NCI-H1436 (cell line): Measurements from ENCODE around the gene CD1B.
"Not testable (repeated sequence)": the region's sequence is repeated elsewhere in the genome, so short reads cannot be mapped to it uniquely, and the experiment has no call there.

Experiments used
- DNase-seq: peaks from one replicate; lab custom pipeline; 2025; lab: John Stamatoyannopoulos, UW

Gene CD1B

DNA sequence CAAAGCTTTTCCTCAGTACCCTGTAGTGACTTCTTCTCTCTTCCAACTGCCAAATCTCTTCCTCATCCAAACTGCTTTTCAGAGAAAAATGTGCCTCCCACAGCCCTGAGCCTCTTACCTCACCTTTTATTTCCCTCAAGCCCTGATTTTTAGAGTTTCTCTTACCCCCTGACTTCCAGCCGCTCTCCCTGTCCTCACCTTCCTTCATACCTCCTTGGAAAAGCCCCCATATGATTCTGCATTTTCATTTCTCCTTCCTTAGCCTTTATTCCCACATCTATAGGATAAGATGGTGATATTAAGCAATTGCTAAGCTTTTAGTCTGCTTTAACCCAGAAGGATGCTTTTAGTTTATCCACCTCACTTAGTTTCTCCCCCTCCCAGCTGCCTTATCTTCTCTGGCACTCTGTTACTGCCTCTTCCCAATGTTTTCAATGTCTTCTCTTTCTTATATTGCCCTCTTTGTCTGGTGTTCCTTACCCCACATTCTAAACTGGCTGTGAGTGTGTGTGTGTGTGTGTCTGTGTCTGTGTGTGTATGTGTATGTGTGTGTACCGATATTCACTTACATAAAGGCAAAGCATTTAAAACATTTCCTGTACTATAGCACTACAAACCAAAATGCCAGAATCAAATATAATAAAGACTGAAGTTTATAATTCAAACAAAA, at the start of gene CD1B:
Gene CD1B (minus strand): TSS at position 51 of the 670 bp plus-strand sequence. CDS start 108 bp downstream, outside the sequence.
- no peak for DNase-seq

DNA sequence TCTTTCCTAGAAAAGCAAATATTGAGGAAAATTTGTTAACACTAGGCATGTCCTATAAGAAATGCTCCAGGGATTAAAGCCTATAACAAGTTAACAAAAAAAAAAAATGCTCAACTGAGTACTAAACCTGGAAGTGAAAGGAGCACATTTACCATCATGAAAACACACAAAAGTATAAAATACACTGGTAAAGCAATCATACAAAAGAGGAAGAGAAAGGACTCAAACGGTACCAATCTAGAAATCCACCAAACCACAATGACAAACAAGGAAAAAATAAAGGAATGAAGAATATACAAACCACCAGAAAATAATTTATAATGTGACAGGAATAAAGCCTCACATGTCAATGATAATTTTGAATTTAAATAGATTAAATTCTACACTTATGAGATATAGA, 43.5 kb upstream of the CD1B start:
- no peak for DNase-seq

DNA sequence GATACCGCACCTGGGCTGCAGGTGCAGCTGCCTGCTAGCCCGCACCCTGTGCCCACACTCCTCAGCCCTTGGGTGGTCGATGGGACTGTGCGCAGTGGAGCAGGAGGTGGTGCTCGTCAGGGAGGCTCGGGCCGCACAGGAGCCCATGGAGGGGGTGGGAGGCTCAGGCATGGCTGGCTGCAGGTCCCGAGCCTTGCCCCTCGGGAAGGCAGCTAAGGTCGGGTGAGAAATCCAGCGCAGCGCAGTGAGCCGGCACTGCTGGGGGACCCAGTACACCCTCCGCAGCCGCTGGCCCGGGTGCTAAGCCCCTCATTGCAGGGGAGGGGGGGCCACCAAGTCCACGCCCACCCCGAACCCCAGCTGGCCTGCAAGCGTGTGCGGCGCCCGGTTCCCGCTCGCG, 42.8 kb upstream of the CD1B start:
- DNase-seq = not testable (repeated sequence)

DNA sequence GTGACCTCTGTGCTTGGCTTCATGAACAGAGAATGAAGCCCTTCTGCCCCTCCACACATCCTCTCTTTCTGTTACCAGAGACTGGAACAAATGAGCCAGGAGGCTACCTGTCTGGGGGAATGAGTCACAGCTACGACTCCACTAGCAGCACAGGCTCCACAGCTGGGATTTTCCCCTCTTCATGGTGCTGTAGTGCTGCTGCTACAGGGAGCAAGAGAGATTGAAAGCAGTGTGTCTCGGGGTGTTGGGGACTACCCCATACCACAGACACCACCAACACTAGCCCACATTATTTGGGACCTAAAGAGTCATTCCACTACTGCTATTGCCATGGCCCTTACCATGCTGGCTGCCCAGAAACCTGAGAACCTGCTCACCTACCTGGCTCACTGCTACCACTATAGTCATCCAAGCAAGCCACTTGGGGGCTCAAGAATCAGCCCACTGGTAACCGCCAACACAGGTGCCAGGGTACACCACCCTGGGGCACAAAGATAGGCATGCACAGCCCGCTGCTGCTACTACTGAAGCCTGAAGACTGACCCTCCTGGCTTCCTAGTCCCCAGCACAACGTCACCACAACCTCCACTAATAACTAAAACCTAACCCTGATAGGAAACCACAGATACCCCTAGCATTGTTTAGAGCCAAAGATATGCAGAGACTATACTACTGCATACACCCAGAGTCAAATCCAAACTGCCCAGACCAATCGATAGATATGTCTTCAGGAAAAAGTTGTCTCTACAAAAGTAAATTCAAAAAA, 40.0 kb upstream of the CD1B start:
- DNase-seq = no peak

DNA sequence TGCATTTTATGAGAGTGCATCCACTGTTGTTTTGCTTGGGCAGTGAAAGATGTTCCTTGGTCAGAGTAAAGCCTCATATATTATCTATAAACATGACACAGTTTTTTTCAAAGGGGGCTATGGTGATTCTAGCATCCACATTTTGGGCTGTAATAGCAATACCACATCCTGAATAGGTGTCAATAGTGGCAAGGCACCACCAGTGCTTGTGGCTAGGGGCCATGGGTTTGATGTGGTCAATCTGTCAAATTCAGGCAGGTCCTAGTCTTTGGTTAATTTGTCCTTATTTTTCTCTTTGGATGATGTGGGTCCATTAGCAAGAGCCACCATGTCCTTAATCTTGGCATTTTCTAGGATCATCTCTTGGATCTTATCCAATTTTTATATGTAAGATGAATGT, 35.5 kb upstream of the CD1B start:
- DNase-seq = no peak

DNA sequence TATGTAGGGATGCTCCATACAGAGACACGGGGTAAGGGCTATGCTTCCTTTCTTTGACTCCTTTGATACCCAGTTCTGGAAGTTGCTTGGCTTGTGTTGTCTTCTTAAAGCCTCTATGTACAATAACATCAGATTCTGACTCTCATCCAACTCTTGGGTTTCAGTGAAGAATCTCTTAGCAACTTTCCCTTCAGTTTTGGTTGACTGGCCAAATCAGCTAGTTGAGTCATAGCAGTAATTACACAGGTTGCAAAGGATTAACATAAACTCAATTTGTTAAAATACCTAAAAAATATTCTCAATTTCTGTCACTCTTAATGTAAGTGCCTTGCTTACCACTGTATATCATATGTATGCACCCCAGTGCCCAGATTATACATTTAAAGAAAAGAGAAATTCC, 31.6 kb upstream of the CD1B start:
- no peak for DNase-seq

DNA sequence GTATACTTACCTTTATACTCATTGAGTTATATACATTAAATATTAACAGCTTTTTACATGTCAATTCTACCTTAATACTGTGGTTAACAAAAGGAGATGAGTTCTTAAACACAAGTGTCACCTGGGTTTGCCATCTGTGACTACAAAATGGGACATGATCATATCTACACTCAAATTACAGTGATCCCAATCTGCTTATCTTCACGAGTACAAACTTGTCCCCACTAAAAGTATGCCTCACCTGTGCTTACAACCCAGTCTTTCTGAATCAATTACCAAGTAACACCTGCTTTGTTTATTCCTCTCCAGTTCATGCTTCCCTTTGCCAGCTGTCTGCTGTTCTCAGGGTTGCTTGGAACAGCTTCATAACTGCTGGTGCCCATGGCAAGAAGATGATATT, 31.2 kb upstream of the CD1B start:
- DNase-seq = no peak

DNA sequence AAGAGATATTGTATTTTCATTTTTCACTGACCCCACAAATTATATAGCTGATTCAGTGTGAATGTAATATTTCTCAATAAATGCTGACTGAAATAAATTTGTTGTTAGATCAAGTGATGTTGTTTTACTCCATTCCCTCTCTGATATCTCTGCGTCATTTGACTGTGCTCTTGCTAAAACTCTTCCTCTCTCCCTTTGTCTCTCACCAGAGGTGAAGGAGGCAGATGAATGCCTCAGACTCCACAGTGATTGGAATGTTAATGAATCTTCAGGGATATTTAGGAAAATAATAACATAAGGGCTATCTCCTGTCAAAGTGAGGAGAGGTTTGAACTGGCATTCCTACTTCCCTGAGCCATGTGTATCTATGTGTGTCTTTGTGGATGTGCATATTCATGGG, 26.1 kb upstream of the CD1B start:
- DNase-seq = no peak

DNA sequence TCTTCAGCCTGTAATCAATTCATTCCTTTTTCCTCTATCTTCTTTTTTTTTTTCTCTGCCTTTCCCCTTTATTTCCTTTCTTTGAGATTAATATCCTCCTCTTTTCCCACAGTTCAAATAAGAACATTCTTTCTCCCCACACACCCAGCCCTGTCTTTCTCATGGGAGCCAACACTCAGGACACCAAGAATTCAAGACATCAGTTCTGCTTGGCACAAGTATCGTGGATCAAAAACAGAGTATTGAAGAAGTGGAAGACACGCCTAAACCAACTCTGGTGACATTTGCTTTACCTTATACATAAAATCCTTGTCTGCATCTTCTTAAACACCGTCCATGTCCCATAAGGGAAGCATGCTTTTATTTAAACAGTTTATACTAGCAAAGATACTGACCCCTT, 25.3 kb upstream of the CD1B start:
- DNase-seq = no peak

DNA sequence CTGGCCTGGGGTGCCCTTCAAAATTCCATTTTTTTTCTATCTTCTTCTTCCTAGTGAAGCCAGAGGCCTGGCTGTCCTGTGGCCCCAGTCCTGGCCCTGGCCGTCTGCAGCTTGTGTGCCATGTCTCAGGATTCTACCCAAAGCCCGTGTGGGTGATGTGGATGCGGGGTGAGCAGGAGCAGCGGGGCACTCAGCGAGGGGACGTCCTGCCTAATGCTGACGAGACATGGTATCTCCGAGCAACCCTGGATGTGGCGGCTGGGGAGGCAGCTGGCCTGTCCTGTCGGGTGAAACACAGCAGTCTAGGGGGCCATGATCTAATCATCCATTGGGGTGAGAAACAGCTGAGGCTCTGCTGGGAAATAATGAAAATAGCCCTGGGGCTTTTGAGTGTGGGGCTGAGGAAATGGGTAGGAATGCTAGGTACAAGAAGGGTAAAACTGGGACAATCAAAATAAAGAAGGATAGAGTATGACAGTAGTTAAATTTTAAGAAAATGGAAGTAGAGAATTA, 24.5 kb upstream of the CD1B start:
- DNase-seq = no peak

DNA sequence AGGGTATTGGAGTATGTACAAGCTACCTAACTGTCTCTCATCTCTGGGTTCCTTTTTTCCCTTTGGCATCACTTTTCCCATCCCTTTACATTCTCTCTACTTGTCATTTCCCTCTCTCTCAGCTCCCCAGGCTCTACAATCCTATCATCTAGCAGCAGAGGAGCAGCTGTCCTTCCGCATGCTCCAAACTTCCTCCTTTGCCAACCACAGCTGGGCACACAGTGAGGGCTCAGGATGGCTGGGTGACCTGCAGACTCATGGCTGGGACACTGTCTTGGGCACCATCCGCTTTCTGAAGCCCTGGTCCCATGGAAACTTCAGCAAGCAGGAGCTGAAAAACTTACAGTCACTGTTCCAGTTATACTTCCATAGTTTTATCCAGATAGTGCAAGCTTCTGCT, 22.9 kb upstream of the CD1B start:
- DNase-seq = no peak

DNA sequence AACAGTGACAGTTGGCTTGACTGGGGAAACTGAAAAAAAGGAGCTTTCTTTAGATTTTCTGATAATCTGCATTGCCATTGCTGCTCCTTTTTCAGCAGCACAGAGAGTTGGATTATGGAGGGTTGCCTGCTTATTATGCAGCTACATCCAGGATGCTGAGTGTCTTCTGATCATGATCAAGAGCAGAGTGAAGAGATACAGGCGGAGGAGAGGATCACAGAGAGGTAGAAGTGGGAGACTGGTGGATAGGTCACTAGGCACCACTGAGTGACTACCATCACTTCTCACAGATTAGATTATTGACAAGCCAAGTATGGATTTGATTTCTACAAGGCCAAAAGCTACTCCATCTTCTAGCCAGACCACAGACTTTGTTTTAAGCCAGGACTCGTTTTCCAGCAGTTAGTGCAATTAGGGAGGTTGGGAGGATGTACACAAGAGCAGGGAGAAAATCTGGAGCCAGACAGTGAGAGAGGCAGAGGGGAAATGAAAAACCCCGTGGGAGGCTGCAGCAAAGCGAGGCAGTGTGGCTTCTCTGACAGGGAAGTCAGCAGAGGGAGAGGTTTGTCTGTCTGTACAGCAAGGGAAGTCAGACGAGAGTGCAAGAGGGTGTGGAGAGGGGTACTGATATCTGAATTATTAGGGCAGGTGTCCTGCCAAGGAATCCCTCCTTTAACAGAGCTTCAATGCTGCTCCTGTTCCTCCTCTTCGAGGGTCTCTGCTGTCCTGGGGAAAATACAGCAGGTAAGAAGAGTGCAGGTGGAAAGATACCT, 22.2 kb upstream of the CD1B start, which contains the start of gene CD1E:
Gene CD1E (plus strand): TSS at position 592 of the 773 bp plus-strand sequence. CDS start 95 bp downstream, at position 687.
- no peak for DNase-seq

DNA sequence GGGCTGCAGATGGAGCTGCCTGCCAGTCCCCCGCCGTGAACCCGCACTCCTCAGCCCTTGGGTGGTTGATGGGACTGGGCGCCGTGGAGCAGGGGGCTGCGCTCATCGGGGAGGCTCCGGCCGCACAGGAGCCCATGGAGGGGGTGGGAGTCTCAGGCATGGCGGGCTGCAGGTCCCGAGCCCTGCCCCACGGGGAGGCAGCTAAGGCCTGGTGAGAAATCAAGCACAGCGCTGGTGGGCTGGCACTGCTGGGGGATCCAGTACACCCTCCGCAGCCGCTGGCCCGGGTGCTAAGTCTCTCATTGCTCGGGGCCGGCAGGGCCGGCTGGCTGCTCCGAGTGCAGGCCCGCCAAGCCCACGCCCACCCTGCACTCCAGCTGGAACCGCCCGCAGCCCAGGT, 17.6 kb upstream of the CD1B start:
- not testable (repeated sequence) for DNase-seq

DNA sequence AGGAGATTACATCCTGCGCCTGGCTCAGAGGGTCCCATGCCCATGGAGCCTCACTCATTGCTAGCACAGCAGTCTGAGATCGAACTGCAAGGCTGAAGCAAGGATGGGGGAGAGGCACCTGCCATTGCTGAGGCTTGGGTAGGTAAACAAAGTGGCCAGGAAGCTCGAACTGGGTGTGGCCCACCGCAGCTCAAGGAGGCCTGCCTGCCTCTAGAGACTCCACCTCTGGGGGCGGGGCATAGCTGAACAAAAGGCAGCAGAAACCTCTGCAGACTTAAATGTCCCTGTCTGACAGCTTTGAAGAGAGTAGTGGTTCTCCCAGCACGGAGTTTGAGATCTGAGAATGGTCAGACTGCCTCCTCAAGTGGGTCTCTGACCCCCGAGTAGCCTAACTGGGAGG, 5.1 kb upstream of the CD1B start:
- not testable (repeated sequence) for DNase-seq

DNA sequence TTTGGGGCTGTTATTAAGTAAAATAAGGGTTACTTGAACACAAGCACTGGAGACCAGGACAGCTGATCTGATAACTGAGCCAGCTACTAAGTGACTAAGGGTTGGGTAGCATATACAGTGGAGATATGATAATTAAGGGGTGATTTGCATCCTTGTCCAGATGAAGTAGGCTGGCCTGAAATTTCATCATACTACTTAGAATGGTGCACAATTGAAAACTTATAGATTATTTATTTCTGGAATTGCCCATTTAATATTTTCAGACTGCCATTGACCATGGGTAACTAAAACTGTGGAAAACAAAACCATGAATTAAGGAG, 3.8 kb upstream of the CD1B start:
- no peak for DNase-seq

DNA sequence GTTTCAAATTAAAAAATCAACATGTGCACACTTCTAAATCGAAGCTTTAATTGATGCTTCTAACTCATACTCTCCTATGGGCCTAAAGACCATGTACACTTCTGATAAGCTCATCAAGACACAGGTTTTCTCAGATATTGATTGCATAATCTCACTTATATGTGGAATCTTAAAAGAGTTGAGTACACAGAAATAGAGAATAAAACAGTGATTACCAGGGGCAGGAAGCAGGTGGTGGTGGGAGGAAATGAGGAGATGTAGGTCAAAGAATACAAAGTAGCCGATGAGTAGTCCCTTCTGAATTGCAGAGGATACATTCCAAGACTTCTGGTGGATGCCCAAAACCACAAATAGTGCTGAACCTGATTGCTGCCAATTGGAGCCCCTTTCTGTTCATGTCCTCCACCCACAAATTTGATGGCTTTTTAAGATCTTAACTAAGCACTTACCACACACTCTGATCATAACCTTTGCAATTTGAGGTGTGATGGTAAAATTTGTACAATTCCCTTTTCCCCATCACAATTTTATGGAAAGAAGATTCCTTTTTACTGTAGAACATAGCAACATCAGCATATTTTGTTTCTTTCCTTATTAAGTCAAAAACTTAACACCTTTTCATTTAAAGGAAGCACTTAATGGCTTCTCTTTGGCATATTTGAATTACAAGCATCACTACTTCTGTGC, 3.3 kb upstream of the CD1B start:
- no peak for DNase-seq

DNA sequence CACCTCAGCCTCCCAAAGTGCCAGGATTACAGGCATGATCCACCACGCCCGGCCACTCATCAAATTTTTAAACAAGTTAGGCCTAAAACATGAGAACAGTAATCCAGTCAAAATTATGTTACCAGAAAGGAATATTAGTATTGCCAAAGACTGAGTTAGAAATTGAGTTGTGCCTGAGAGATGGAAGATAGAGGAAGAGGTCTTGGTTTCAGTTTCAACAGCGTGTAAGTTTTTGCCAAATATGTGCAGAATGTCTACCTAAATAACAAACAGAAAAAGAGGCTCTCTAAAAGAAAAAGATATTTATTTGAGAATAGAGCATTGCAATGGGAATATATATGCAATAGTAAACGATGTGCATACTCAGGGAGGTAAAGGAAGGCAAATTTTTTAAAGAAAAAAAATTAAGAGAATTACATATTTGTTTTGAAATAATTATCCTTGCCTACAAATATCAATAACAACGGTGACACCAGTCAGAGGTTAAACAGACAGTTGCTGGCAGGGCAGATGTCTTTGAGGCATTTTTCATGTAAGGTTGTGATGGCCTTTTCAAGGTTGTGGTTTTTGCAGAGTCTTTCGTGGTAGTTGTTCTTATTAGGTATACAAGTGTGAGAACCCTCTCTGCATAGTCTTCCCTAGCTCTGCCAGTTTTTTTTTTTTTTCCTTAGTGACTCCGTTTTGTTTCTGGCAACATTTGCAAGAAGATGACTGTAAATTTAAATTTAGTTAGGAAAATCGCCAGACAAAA, 2.2 kb upstream of the CD1B start:
- no peak for DNase-seq

DNA sequence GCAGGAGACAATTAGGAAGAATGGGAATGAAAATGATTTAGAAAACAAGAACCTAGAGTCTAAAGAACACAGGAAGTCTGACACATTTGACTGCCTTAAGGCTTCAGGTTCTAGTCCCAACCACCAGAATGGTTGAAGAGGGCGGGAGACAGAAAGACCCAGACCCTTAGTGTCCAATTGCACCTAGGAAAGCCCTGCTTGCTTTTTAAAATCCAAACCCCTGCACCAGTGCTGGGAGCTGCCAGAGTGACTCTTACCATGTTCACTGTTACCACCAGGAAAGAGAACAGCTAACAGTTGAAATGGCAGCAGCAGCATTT, 265 bp downstream of the CD1B start:
- DNase-seq = no peak

DNA sequence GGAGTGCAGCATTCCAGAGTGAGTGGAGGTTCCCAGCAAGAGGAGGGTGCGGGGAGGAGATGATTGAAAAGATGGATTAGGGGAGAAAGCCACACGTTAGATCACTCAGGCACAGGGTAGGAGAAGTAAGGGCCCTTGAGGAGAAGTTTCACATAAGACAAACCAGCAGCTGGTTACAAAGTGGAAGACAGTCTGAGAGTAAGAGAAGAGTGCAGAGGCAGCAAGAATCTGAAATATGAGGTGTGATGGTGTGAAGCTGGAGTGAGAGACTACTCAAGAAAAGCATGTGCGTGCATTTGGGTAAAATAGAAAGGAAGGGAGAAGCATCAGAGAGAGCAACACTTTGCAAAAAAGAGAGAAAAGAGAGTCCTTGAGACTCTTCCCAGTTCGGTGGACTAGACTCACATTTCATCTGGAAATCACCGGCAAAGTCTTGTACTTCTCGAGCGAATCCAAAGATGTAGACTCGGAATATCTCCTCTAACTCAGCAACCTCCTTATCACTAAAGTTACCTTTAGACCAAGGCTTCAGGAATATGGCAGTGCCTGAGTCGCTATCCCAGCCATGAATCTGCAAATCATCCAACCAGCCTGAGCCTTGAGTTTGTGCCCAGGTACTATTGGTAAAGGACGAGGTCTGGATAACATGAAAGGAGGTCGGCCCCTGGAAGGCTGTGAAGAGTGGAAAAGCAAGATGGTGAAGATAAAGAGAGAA, 783 bp downstream of the CD1B start:
- no peak for DNase-seq

DNA sequence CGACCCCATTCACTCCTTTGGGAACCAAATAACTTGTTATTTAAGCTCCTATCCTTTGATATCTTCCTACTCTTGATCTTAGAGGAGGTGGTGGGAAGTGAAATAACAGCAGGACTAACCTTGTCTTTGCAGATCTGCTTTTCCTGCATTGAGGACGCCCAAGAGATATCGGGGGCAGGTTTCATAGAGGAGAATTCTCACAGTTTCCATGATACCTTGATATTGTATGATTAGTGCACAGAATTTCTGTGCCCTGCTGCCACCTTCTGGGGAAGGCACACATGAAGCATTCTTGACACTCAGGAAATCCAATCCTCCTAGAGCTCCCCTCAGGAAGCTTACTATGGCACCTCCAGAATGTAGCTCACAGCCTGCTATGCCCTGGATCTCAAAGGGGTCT, 1.6 kb downstream of the CD1B start:
- no peak for DNase-seq

DNA sequence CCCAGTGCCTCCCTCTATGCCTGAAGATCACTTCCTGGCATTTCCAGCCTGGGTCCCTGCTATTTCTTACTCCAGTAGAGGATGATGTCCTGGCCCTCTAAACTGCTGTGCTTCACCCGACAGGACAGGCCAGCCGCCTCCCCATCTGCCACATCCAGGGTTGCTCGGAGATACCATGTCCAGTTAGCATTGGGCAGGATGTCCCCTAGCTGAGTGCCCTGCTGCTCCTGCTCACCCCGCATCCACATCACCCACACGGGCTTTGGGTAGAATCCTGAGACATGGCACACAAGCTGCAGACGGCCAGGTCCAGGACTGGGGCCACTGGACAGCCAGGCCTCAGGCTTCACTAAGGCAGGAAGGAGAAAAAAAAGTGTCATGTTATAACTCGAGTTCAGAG, 2.0 kb downstream of the CD1B start:
- DNase-seq = no peak
